Activated CD4-positive, CD25-positive, alpha-beta regulatory T cell treated with anti-CD3 and anti-CD28 coated beads, Interleukin-2, amount 50 U/mL, for 72 hours (primary cell): ENCODE measurements around the gene SAT1.

Experiments used
- DNase-seq: peaks from one replicate; pipeline ENCODE4 v3.0.0; 2021

Gene SAT1

GRCh38 chrX:23811656-23812055 is 28.7 kb downstream of the SAT1 start:
- DNase-seq: no peak

GRCh38 chrX:23813808-23814207 is 30.8 kb downstream of the SAT1 start:
- no peak for DNase-seq

- no peak for DNase-seq
These were observed 32.4 kb downstream of the SAT1 start for GRCh38 chrX:23815376-23815775.

- DNase-seq: no peak
These were observed 33.2 kb downstream of the SAT1 start for GRCh38 chrX:23816179-23816578.

GRCh38 chrX:23817979-23818336 is 35.0 kb downstream of the SAT1 start:
- DNase-seq: no peak

- DNase-seq: no peak
These were observed 36.6 kb downstream of the SAT1 start for GRCh38 chrX:23819385-23820234.

- DNase-seq: no peak
These were observed 37.3 kb downstream of the SAT1 start for GRCh38 chrX:23820235-23820782.

- no peak for DNase-seq
These were observed 38.9 kb downstream of the SAT1 start for GRCh38 chrX:23821847-23822246.

GRCh38 chrX:23822397-23822796 is 39.4 kb downstream of the SAT1 start:
- no peak for DNase-seq

- DNase-seq: no peak
These were observed 39.9 kb downstream of the SAT1 start for GRCh38 chrX:23822841-23823240.

- no peak for DNase-seq
These were observed 42.7 kb downstream of the SAT1 start for GRCh38 chrX:23825675-23826074.

GRCh38 chrX:23826216-23826615 is 43.2 kb downstream of the SAT1 start:
- DNase-seq: no peak

GRCh38 chrX:23826653-23827052 is 43.7 kb downstream of the SAT1 start:
- DNase-seq: no peak

GRCh38 chrX:23828881-23829280 is 45.9 kb downstream of the SAT1 start:
- no peak for DNase-seq

- no peak for DNase-seq
These were observed 49.7 kb downstream of the SAT1 start for GRCh38 chrX:23832721-23833120.
